CD4-positive, alpha-beta T cell (primary cell): ENCODE results near the gene SCUBE1. TPM values are rescaled to one million over a fixed set of nuclear protein-coding genes. Genes with fewer than 3 reads are reported as not detected.

Experiments used
- ATAC-seq: fragments of 200-7000 bp; cut with Tn5 transposase; one replicate; pipeline ENCODE4 v1.10.0; 2022; ENCODE audit warnings: mild to moderate bottlenecking; ENCODE audit not compliant: poor library complexity
- CTCF ChIA-PET: fragments of 350-600 bp; sonication (Branson Sonifier 250); formaldehyde crosslinking; loops from one replicate; lab custom pipeline; 2021; ENCODE audit warnings: antibody characterized with exemption, inconsistent platforms; lab: Charles Lee
- POLR2A ChIA-PET: fragments of 350-600 bp; sonication (Branson Sonifier 250); formaldehyde crosslinking; loops from one replicate; lab custom pipeline; 2021; ENCODE audit warnings: antibody characterized with exemption, inconsistent platforms; lab: Charles Lee
- DNase-seq, 14 experiments: peaks; one replicate each; pipeline ENCODE4 v3.0.0-alpha.2; 2013 to 2020; ENCODE audit warnings: mixed read lengths in 2 of 14
- H3K27ac ChIP-seq, 2 donors: one replicate each; pipeline versions ENCODE4 v1.5.1 to v1.7.0; 2013; ENCODE audit warnings: low read length in 2 of 2, low read depth in 1 of 2, mild to moderate bottlenecking in 1 of 2
- H3K27me3 ChIP-seq, 2 experiments: 1 replicate in 1 of 2; 2 replicates in 1 of 2; pipeline versions ENCODE4 v1.6.1 to v1.7.0; 2013; ENCODE audit warnings: low read length in 2 of 2, control low read depth in 1 of 2, mild to moderate bottlenecking in 1 of 2, moderate library complexity in 1 of 2; ENCODE audit not compliant: insufficient read depth in 2 of 2, control insufficient read depth in 1 of 2
- H3K36me3 ChIP-seq: one replicate; pipeline ENCODE4 v1.6.1; 2013; ENCODE audit warnings: low read length, control low read depth; ENCODE audit not compliant: insufficient read depth
- H3K4me1 ChIP-seq: one replicate; pipeline ENCODE4 v1.6.1; 2013; ENCODE audit warnings: low read length, control low read depth; ENCODE audit not compliant: insufficient read depth
- H3K4me3 ChIP-seq: one replicate; pipeline ENCODE4 v1.5.1; 2013; ENCODE audit warnings: mild to moderate bottlenecking, low read length, moderate library complexity
- H3K9me3 ChIP-seq, 2 experiments: 1 replicate in 1 of 2; 2 replicates in 1 of 2; pipeline versions ENCODE4 v1.6.1 to v1.7.0; 2013; ENCODE audit warnings: low read length in 2 of 2, mild to moderate bottlenecking in 2 of 2, control low read depth in 1 of 2, moderate library complexity in 1 of 2; ENCODE audit not compliant: control insufficient read depth in 1 of 2, insufficient read depth in 1 of 2
- H3K27ac Mint-ChIP-seq: one replicate; pipeline ENCODE4 v1.8.0; 2020; ENCODE audit warnings: mixed read lengths
- H3K27me3 Mint-ChIP-seq: one replicate; pipeline ENCODE4 v1.8.0; 2021; ENCODE audit warnings: mixed read lengths
- H3K36me3 Mint-ChIP-seq: one replicate; pipeline ENCODE4 v1.8.0; 2021; ENCODE audit warnings: low read depth, mixed read lengths
- H3K4me1 Mint-ChIP-seq: one replicate; pipeline ENCODE4 v1.8.0; 2021; ENCODE audit warnings: low read depth, mixed read lengths
- H3K4me3 Mint-ChIP-seq: one replicate; pipeline ENCODE4 v1.8.0; 2020; ENCODE audit warnings: mild to moderate bottlenecking, mixed read lengths
- H3K9me3 Mint-ChIP-seq: one replicate; pipeline ENCODE4 v1.8.0; 2020; ENCODE audit warnings: mixed read lengths
- intact Hi-C, 2 experiments: fragments of 100-400 bp; cut with DNase I in 1 of 2; cut with micrococcal nuclease in 1 of 2; formaldehyde crosslinking; loops; one replicate each; pipeline versions ENCODE4 v1.15.1 to v1.9.0; 2023 to 2025; cut with DNase I, micrococcal nuclease
- total RNA-seq, 174 experiments: library from RNA in 2 of 174; stranded (reverse) in 2 of 174; gene quantifications; one replicate each; pipeline ENCODE4 v1.2.3 and lab custom pipeline; 2021 to 2026
- TF ChIP-seq, protein P1 (sequence below): fragments of 200-600 bp; IDR thresholded peaks from one replicate; pipeline ENCODE4 v1.8.0; 2022; ENCODE audit warnings: antibody characterized with exemption, mild to moderate bottlenecking

Gene SCUBE1
- total RNA-seq, 2 experiments from 2014 or later: not detected

DNA sequence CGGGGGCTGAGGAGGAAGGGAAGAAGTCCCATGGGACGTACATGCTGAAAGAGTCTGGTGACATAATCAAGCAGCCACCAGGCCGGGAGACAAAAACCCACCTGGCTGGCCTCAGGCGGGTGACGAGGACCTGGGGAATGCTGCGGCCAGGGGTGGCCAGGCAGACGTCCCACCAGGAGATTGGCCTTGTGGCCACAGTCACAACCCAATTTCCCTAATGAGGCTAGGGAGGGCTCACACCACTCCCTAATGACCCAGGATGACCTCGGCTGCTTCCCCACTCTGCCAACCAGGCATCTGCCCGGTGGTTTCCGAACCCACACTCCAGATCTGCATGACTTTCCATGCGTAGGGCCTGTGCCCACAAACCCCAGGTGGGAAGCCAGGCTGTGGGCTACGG lies 66.9 kb downstream of the SCUBE1 start:
- Mint-ChIP-seq H3K36me3 (no peaks in the 10 kb centered on the region), H3K4me3 (no peak overlapping the region), H3K4me1 (no peaks in the 10 kb centered on the region), H3K27me3 (peaks cover 5% of the 10 kb centered on the region), H3K9me3 (no peaks in the 10 kb centered on the region), H3K27ac (no peak overlapping the region)
- peaks cover 4% of the 10 kb centered on the region for H3K4me1 ChIP-seq
- no peaks in the 10 kb centered on the region for H3K9me3 ChIP-seq
- ATAC-seq: no peak
- H3K27ac ChIP-seq: no peak overlapping the region
- ChIA-PET POLR2A (no interaction called here), CTCF (no interaction called here)
- H3K36me3 ChIP-seq: no peaks in the 10 kb centered on the region
- intact Hi-C loops: no loop called here
- no peak for DNase-seq
- no peak overlapping the region for H3K4me3 ChIP-seq
- H3K27me3 ChIP-seq: no peaks in the 10 kb centered on the region
- TF ChIP-seq, protein P1, sequence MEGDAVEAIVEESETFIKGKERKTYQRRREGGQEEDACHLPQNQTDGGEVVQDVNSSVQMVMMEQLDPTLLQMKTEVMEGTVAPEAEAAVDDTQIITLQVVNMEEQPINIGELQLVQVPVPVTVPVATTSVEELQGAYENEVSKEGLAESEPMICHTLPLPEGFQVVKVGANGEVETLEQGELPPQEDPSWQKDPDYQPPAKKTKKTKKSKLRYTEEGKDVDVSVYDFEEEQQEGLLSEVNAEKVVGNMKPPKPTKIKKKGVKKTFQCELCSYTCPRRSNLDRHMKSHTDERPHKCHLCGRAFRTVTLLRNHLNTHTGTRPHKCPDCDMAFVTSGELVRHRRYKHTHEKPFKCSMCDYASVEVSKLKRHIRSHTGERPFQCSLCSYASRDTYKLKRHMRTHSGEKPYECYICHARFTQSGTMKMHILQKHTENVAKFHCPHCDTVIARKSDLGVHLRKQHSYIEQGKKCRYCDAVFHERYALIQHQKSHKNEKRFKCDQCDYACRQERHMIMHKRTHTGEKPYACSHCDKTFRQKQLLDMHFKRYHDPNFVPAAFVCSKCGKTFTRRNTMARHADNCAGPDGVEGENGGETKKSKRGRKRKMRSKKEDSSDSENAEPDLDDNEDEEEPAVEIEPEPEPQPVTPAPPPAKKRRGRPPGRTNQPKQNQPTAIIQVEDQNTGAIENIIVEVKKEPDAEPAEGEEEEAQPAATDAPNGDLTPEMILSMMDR: no peak

DNA sequence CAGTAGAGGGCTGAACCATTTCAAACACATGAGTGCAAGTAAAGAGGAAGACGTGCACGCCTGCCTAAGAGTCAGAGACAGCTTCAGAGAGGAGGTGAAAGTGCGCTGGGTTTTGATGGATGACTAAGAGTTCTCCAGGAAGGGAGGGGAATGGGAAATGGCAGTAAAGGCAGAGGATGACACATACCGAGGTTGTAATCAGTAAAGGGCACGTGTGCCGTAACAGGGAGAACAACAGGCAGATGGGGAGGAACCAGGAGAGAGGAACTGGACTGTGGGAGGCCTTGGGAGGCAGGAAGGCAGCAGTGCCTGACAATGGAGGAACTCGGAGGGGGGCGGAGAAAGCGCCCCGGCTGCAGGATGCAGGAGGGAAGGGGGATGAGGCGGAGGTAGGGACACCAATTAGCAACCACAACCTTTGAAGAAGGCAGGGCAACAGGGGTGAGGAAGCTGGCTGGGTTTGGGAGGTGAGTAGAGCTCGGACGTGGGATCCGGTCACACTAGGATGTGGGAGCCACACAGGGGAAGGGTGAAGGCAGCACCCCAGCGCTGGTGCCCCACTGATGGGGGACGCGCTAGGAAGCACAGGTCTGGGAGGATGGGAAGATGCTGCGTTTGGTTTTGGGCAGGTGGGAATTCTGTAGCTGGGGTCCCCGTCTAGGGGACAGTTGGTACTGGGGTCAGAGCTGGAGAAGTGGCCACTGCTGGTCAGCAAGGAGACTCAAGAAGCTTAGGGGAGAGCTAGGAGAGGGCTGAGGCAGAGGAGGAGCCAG lies 67.4 kb downstream of the SCUBE1 start:
- no peak overlapping the region for H3K27ac Mint-ChIP-seq
- DNase-seq: peak in 2 of 14 experiments; percentile 15 to 35
- H3K4me1 Mint-ChIP-seq: no peaks in the 10 kb centered on the region
- intact Hi-C loops: loop anchor here in 1 of 2 experiments (2.0 kb wide), 1 partner anchor 71 kb away; no protein-coding TSS in a partner anchor
- H3K4me3 Mint-ChIP-seq: no peak overlapping the region
- ChIA-PET POLR2A (no interaction called here), CTCF (no interaction called here)
- H3K9me3 Mint-ChIP-seq: no peaks in the 10 kb centered on the region
- no peaks in the 10 kb centered on the region for H3K9me3 ChIP-seq
- H3K27me3 ChIP-seq: no peaks in the 10 kb centered on the region
- TF ChIP-seq, protein P1: no peak
- no peaks in the 10 kb centered on the region for H3K36me3 ChIP-seq
- peaks cover 4% of the 10 kb centered on the region for H3K4me1 ChIP-seq
- no peak overlapping the region for H3K4me3 ChIP-seq
- H3K36me3 Mint-ChIP-seq: no peaks in the 10 kb centered on the region
- no peak for ATAC-seq
- no peak overlapping the region for H3K27ac ChIP-seq
- peaks cover 5% of the 10 kb centered on the region for H3K27me3 Mint-ChIP-seq

DNA sequence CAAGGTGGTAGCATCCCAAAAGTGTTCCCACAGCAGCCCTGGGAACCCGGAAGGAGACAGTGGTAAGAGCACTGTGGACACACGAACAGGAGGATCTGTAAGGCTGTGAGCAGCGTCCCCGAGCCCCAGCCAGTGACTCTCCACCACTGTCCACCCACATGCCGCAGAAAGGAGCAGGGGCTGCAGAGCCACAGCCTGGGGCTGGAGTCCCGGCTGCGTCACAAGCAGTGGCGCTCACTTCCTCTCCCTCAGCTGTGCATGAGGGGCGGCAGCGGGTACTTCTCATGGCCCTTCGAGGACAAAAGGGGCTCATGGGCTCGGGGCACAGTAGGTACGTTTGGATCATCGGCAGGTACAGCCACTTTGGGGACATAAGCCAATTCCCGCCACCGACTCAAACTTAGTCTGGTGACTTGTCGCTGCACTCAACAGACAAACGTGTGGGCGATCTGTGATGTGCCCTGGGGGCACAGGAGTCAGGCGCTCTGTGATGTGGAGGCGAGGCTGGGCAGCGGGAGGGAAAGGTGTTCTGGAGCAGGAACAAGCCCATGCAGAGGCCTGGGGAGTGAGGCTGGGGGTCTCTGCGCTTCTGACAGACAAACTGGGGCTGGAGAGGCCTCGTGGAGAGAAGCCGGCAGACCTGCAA lies 68.5 kb downstream of the SCUBE1 start:
- Mint-ChIP-seq H3K9me3 (no peaks in the 10 kb centered on the region), H3K4me3 (no peak overlapping the region), H3K4me1 (no peaks in the 10 kb centered on the region), H3K36me3 (no peaks in the 10 kb centered on the region), H3K27me3 (peaks cover 5% of the 10 kb centered on the region), H3K27ac (no peak overlapping the region)
- intact Hi-C loops: loop anchor here (1.0 to 5.0 kb wide), 4 partner anchors 42 to 113 kb away; no protein-coding TSS in a partner anchor
- Histone ChIP-seq H3K9me3 (no peaks in the 10 kb centered on the region), H3K4me3 (no peak overlapping the region), H3K27ac (no peak overlapping the region), H3K27me3 (no peaks in the 10 kb centered on the region), H3K36me3 (no peaks in the 10 kb centered on the region), H3K4me1 (peaks cover 4% of the 10 kb centered on the region)
- TF ChIP-seq, protein P1: no peak
- DNase-seq (no peak), ATAC-seq (no peak)
- ChIA-PET POLR2A (interaction anchor here (1.3 kb wide), 1 partner anchor 72 kb away, joined by 5 read pairs; no protein-coding TSS in a partner anchor), CTCF (interaction anchor here (2.3 kb wide), 1 partner anchor 71 kb away, joined by 12 read pairs; no protein-coding TSS in a partner anchor)
